ENCODE data around the gene PITPNB. TPM values are rescaled to one million over a fixed set of nuclear protein-coding genes. Genes with fewer than 3 reads are reported as not detected.

PITPNB gene
- total and polyA plus RNA-seq, 4 experiments from 2014 or later, result 68.8 to 88.4 (median 74.4) TPM

DNA sequence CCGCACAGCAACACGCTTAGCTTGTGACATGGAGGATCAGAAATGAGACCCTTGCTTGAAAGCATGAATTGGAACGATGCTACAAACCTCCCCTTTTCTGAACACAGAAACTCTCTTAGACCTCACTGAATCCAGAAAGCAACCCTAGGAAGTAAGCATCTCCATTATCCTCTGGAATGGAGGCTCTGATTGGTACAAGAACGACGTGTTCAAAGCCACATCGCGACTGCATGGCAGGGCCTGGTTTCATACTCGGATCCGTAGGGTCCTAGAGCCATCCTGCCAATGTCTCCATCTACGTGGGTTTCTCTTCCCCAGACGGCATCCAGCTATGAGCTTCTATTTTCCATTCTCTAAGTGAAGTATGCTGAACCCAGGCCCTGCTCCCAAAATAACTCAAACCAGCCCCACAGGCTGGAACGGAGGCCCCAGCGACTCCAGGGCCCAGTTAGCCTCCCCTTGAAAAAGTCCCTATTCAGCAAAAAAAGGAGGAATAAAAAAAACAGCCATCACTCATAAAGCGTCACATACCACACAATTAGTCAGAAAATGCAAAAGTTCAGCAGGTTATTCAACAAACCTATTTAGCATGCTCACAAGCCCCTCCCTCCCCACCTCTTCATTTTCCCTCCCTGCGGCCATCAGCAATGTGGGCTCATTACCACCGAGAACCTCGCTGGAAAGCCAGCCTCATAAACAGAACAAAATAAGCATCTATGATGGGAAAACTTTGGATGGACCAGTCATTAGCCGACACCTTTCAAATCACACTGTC, 110.4 kb downstream of the PITPNB start:
- H3K9me3 Mint-ChIP-seq, result no peaks in the 10 kb centered on the region
- Histone ChIP-seq H3K4me3 (ENCODE audit: low read length in 2 of 2) (no peak overlapping the region), H3K4me1 (ENCODE audit: insufficient read depth, low read length) (peaks cover 7% of the 10 kb centered on the region), H3K9me3 (ENCODE audit: control insufficient read depth in 1 of 2, low read length in 2 of 2) (no peaks in the 10 kb centered on the region), H3K27me3 (ENCODE audit: insufficient read depth, low read length) (peaks cover 6% of the 10 kb centered on the region), H3K27ac (ENCODE audit: low read depth, low read length) (no peak overlapping the region), H3K36me3 (ENCODE audit: insufficient read depth, low read length) (no peaks in the 10 kb centered on the region)
- no peak overlapping the region for H3K4me3 Mint-ChIP-seq
- ChIA-PET CTCF (ENCODE audit: partially characterized antibody) (interaction anchor here (0.6 to 1.0 kb wide), 2 partner anchors 129 to 1119 kb away, joined by 3 read pairs; no protein-coding TSS in a partner anchor), POLR2A (ENCODE audit: partially characterized antibody) (no interaction called here)
- no peaks in the 10 kb centered on the region for H3K36me3 Mint-ChIP-seq
- H3K27me3 Mint-ChIP-seq, result peaks cover 17 to 25% of the 10 kb centered on the region in 2 donors
- H3K4me1 Mint-ChIP-seq, result peaks cover 5 to 13% (median 9%) of the 10 kb centered on the region in 4 donors
- H3K27ac Mint-ChIP-seq, result peak overlapping the region in 2 of 7 donors; percentile 6 to 54
- DNase-seq, result no peak
- intact Hi-C loops (cut with micrococcal nuclease), result no loop called here

- Mint-ChIP-seq H3K36me3 (no peaks in the 10 kb centered on the region), H3K4me3 (no peak overlapping the region), H3K27me3 (peaks cover 16 to 25% of the 10 kb centered on the region in 2 donors), H3K27ac (peak overlapping the region in 1 of 7 donors; percentile 5), H3K9me3 (no peaks in the 10 kb centered on the region), H3K4me1 (peaks cover 12 to 23% (median 15%) of the 10 kb centered on the region in 4 donors)
- intact Hi-C loops (cut with micrococcal nuclease), result no loop called here
- Histone ChIP-seq H3K27me3 (ENCODE audit: insufficient read depth, low read length) (peaks cover 6% of the 10 kb centered on the region), H3K4me1 (ENCODE audit: insufficient read depth, low read length) (peaks cover 14% of the 10 kb centered on the region), H3K27ac (ENCODE audit: low read depth, low read length) (no peak overlapping the region), H3K9me3 (ENCODE audit: control insufficient read depth in 1 of 2, low read length in 2 of 2) (no peaks in the 10 kb centered on the region), H3K36me3 (ENCODE audit: insufficient read depth, low read length) (no peaks in the 10 kb centered on the region), H3K4me3 (ENCODE audit: low read length in 2 of 2) (no peak overlapping the region)
- DNase-seq, result no peak
- ChIA-PET POLR2A (ENCODE audit: partially characterized antibody) (no interaction called here), CTCF (ENCODE audit: partially characterized antibody) (interaction anchor here (1.6 kb wide), 1 partner anchor 1127 kb away, joined by 6 read pairs; no protein-coding TSS in a partner anchor)
Measured at GRCh38 chr22:27805841-27806240, 113.2 kb downstream of the PITPNB start.

GRCh38 chr22:27804470-27805297, 114.4 kb downstream of the PITPNB start:
- H3K4me3 Mint-ChIP-seq, result peak overlapping the region; percentile 23 to 90 (median 74)
- peaks cover 13 to 23% (median 15%) of the 10 kb centered on the region in 4 donors for H3K4me1 Mint-ChIP-seq
- DNase-seq, result peak in 4 of 5 donors; percentile 33 to 40 (median 38)
- no peaks in the 10 kb centered on the region for H3K36me3 Mint-ChIP-seq
- ChIA-PET CTCF (ENCODE audit: partially characterized antibody) (interaction anchor here (1.0 to 1.6 kb wide), 2 partner anchors 1123 to 1126 kb away, joined by 3 to 6 read pairs; no protein-coding TSS in a partner anchor), POLR2A (ENCODE audit: partially characterized antibody) (no interaction called here)
- H3K27me3 Mint-ChIP-seq, result peaks cover 16 to 23% of the 10 kb centered on the region in 2 donors
- H3K27me3 ChIP-seq (ENCODE audit: insufficient read depth, low read length), result peaks cover 6% of the 10 kb centered on the region
- no peaks in the 10 kb centered on the region for H3K9me3 Mint-ChIP-seq
- peaks cover 21% of the 10 kb centered on the region for H3K4me1 ChIP-seq (ENCODE audit: insufficient read depth, low read length)
- H3K4me3 ChIP-seq (ENCODE audit: low read length in 2 of 2), result no peak overlapping the region
- no peak overlapping the region for H3K27ac ChIP-seq (ENCODE audit: low read depth, low read length)
- no peaks in the 10 kb centered on the region for H3K36me3 ChIP-seq (ENCODE audit: insufficient read depth, low read length)
- H3K9me3 ChIP-seq (ENCODE audit: control insufficient read depth in 1 of 2, low read length in 2 of 2), result no peaks in the 10 kb centered on the region
- peak overlapping the region in 1 of 7 donors; percentile 70 for H3K27ac Mint-ChIP-seq
- intact Hi-C loops (cut with micrococcal nuclease), result loop anchor here (1.0 to 5.0 kb wide), 4 partner anchors 967 to 1427 kb away; no protein-coding TSS in a partner anchor

GRCh38 chr22:27803841-27804415, 115.1 kb downstream of the PITPNB start:
- H3K4me1 Mint-ChIP-seq, result peaks cover 13 to 23% (median 15%) of the 10 kb centered on the region in 4 donors
- H3K27me3 Mint-ChIP-seq, result peaks cover 16 to 21% of the 10 kb centered on the region in 2 donors
- no peak overlapping the region for H3K27ac Mint-ChIP-seq
- H3K4me3 Mint-ChIP-seq, result no peak overlapping the region
- no peaks in the 10 kb centered on the region for H3K9me3 Mint-ChIP-seq
- DNase-seq, result no peak
- H3K36me3 Mint-ChIP-seq, result no peaks in the 10 kb centered on the region
- Histone ChIP-seq H3K9me3 (ENCODE audit: control insufficient read depth in 1 of 2, low read length in 2 of 2) (no peaks in the 10 kb centered on the region), H3K27ac (ENCODE audit: low read depth, low read length) (no peak overlapping the region), H3K4me1 (ENCODE audit: insufficient read depth, low read length) (peaks cover 21% of the 10 kb centered on the region), H3K27me3 (ENCODE audit: insufficient read depth, low read length) (peaks cover 2% of the 10 kb centered on the region), H3K36me3 (ENCODE audit: insufficient read depth, low read length) (no peaks in the 10 kb centered on the region), H3K4me3 (ENCODE audit: low read length in 2 of 2) (no peak overlapping the region)
- ChIA-PET CTCF (ENCODE audit: partially characterized antibody) (no interaction called here), POLR2A (ENCODE audit: partially characterized antibody) (no interaction called here)
- intact Hi-C loops (cut with micrococcal nuclease), result loop anchor here (1.0 to 5.0 kb wide), 5 partner anchors 967 to 1427 kb away; no protein-coding TSS in a partner anchor

- Mint-ChIP-seq H3K27ac (peak overlapping the region in 4 of 7 donors; percentile 1 to 53 (median 22)), H3K36me3 (no peaks in the 10 kb centered on the region), H3K9me3 (no peaks in the 10 kb centered on the region), H3K27me3 (peaks cover 14 to 18% of the 10 kb centered on the region in 2 donors), H3K4me1 (peaks cover 13 to 23% (median 15%) of the 10 kb centered on the region in 4 donors), H3K4me3 (peak overlapping the region; percentile 86 to 92 (median 88))
- Histone ChIP-seq H3K9me3 (ENCODE audit: control insufficient read depth in 1 of 2, low read length in 2 of 2) (no peaks in the 10 kb centered on the region), H3K27me3 (ENCODE audit: insufficient read depth, low read length) (no peaks in the 10 kb centered on the region), H3K4me1 (ENCODE audit: insufficient read depth, low read length) (peaks cover 21% of the 10 kb centered on the region), H3K4me3 (ENCODE audit: low read length in 2 of 2) (peak overlapping the region; percentile 61 to 63), H3K36me3 (ENCODE audit: insufficient read depth, low read length) (no peaks in the 10 kb centered on the region), H3K27ac (ENCODE audit: low read depth, low read length) (no peak overlapping the region)
- POLR2A ChIA-PET (ENCODE audit: partially characterized antibody), result no interaction called here
- intact Hi-C loops (cut with micrococcal nuclease), result loop anchor here (2.0 to 5.0 kb wide), 4 partner anchors 965 to 1425 kb away; no protein-coding TSS in a partner anchor
- CTCF ChIA-PET (ENCODE audit: partially characterized antibody), result no interaction called here
- no peak for DNase-seq
Measured at GRCh38 chr22:27802346-27803073, 116.5 kb downstream of the PITPNB start.
